Mammary epithelial cell (primary cell): ENCODE data around the gene HRCT1.

Source experiments
- CTCF ChIP-seq, 2 donors: IDR thresholded peaks in 1 of 2; conservative IDR thresholded peaks in 1 of 2; 2 replicates each; pipeline ENCODE4 v1.5.1; 2011 to 2012; ENCODE audit warnings: inconsistent platforms in 2 of 2, low read length in 2 of 2, mild to moderate bottlenecking in 2 of 2, control low read depth in 1 of 2, low read depth in 1 of 2; ENCODE audit not compliant: insufficient read depth in 1 of 2; ENCODE audit errors: extremely low read depth in 1 of 2
- EZH2 ChIP-seq: IDR thresholded peaks from 2 replicates; pipeline ENCODE4 v1.6.1; 2012; ENCODE audit warnings: low read length, inconsistent platforms, borderline replicate concordance

- TF ChIP-seq CTCF (conservative IDR thresholded peaks at IDR 0.05 in 1 of 2, IDR thresholded peaks at IDR 0.05 in 1 of 2; ENCODE audit: extremely low read depth in 1 of 2, insufficient read depth in 1 of 2, low read depth in 1 of 2, low read length in 2 of 2) (no peak), EZH2 (no peak)
Observed at GRCh38 chr9:35870351-35870923, 35.6 kb upstream of the HRCT1 start, which contains the start of gene OR13J1.
